Activated B cell treated with CpG ODN at 0.5 μM for 24 hours (primary cell): Measurements from ENCODE around the gene TRMT44. TPM values are rescaled to one million over a fixed set of nuclear protein-coding genes. Genes with fewer than 3 reads are reported as not detected.

Experiments
- ATAC-seq: fragments of 200-7000 bp; cut with Tn5 transposase; one replicate; pipeline ENCODE4 v1.10.0; 2021; ENCODE audit warnings: low read depth, mild to moderate bottlenecking, moderate library complexity
- CTCF ChIA-PET: fragments of 350-600 bp; sonication (Branson Sonifier 250); formaldehyde crosslinking; loops from one replicate; lab custom pipeline; 2021; ENCODE audit warnings: antibody characterized with exemption; lab: Charles Lee
- POLR2A ChIA-PET: fragments of 350-600 bp; sonication (Branson Sonifier 250); formaldehyde crosslinking; loops from one replicate; lab custom pipeline; 2021; ENCODE audit warnings: antibody characterized with exemption; lab: Charles Lee
- DNase-seq: peaks from one replicate; pipeline ENCODE4 v3.0.0; 2022
- H3K27ac Mint-ChIP-seq: one replicate; pipeline ENCODE4 v1.8.0; 2020; ENCODE audit warnings: mixed read lengths
- H3K27me3 Mint-ChIP-seq: one replicate; pipeline ENCODE4 v1.8.0; 2021; ENCODE audit warnings: mixed read lengths
- H3K36me3 Mint-ChIP-seq: one replicate; pipeline ENCODE4 v1.8.0; 2021; ENCODE audit warnings: low read depth, mixed read lengths
- H3K4me1 Mint-ChIP-seq: one replicate; pipeline ENCODE4 v1.8.0; 2021; ENCODE audit warnings: mixed read lengths
- H3K4me3 Mint-ChIP-seq: one replicate; pipeline ENCODE4 v1.8.0; 2020; ENCODE audit warnings: mild to moderate bottlenecking, mixed read lengths
- H3K9me3 Mint-ChIP-seq: one replicate; pipeline ENCODE4 v1.8.0; 2020; ENCODE audit warnings: mixed read lengths
- CTCF ChIP-seq: fragments of 200-600 bp; IDR thresholded peaks from one replicate; pipeline ENCODE4 v1.8.0; 2022; ENCODE audit warnings: antibody characterized with exemption, mild to moderate bottlenecking
- intact Hi-C: fragments of 100-400 bp; cut with micrococcal nuclease; formaldehyde crosslinking; loops from one replicate; pipeline ENCODE4 v1.15.1; 2024
- total RNA-seq: library from RNA; stranded (reverse); gene quantifications from 2 replicates; pipeline ENCODE4 v1.2.3, GENCODE V29; 2022

Gene TRMT44
- total RNA-seq, 1 donor from 2014 or later = 33.8 TPM

- intact Hi-C loops = no loop called here
- Mint-ChIP-seq H3K4me1 (no peaks in the 10 kb centered on the region), H3K9me3 (peaks cover 15% of the 10 kb centered on the region), H3K4me3 (no peak overlapping the region), H3K36me3 (no peaks in the 10 kb centered on the region), H3K27me3 (no peaks in the 10 kb centered on the region), H3K27ac (no peak overlapping the region)
- ATAC-seq (no peak), DNase-seq (no peak)
- ChIA-PET CTCF (no interaction called here), POLR2A (no interaction called here)
- TF ChIP-seq CTCF = no peak
These were observed 75.5 kb downstream of the TRMT44 start for GRCh38 chr4:8516061-8516573.

DNA sequence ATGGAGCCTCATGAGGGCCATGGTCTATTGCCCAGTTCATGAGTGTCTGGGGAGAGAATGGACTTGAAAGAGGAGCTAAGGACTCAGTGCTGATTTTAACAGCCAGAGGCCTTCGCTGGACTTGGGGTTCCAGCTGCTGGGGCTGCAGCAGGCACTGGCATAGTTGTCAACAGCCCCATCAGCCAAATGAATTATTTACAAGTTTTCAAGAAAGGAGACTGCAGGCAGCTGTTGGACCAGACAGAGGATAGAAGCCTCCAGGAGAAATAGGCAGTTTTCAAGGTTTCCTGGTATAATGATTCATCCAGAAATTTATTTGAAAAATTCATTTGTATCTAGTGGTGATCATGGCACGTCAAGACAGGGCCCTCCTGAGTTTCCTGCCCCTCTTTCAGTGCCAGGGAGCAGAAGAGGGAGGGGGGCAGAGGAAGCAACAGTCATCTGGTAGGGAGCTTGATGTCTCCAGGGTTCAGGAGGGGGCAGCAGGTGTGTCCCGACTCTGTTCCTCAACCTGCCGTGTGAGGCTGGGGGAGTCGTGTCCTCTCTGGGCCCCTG lies 76.5 kb downstream of the TRMT44 start:
- Mint-ChIP-seq H3K27me3 (no peaks in the 10 kb centered on the region), H3K4me3 (no peak overlapping the region), H3K9me3 (peaks cover 16% of the 10 kb centered on the region), H3K36me3 (no peaks in the 10 kb centered on the region), H3K27ac (no peak overlapping the region), H3K4me1 (no peaks in the 10 kb centered on the region)
- POLR2A ChIA-PET = no interaction called here
- DNase-seq (no peak), ATAC-seq (no peak)
- intact Hi-C loops = no loop called here
- CTCF ChIA-PET = no interaction called here
- no peak for TF ChIP-seq CTCF

DNA sequence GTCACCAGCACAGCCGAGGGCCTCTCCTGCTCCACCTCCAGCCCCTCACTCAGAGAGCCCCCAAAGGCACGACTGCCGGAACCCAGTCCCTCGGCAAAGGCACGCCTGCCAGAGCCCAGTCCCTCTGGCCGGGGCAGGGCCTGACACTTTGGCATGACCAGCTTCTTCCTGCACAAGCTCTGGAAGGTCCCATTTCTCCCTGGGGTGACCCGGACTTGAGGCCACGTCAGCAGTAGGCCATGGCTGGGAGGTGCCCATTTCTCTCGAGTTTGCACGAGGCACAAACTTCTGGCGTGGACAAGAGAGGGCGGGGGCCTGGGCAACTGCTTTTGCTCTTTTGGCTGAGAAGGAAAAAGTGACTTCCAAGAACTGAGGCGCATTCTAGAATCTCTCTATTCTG lies 77.4 kb downstream of the TRMT44 start:
- Mint-ChIP-seq H3K4me1 (no peaks in the 10 kb centered on the region), H3K9me3 (peaks cover 13% of the 10 kb centered on the region), H3K27me3 (no peaks in the 10 kb centered on the region), H3K27ac (no peak overlapping the region), H3K4me3 (no peak overlapping the region), H3K36me3 (no peaks in the 10 kb centered on the region)
- POLR2A ChIA-PET = no interaction called here
- CTCF ChIA-PET = no interaction called here
- DNase-seq = no peak
- ATAC-seq = no peak
- intact Hi-C loops = no loop called here
- TF ChIP-seq CTCF = no peak

- Mint-ChIP-seq H3K9me3 (peaks cover 11% of the 10 kb centered on the region), H3K27me3 (no peaks in the 10 kb centered on the region), H3K27ac (no peak overlapping the region), H3K4me1 (no peaks in the 10 kb centered on the region), H3K4me3 (no peak overlapping the region), H3K36me3 (no peaks in the 10 kb centered on the region)
- no peak for TF ChIP-seq CTCF
- ATAC-seq (no peak), DNase-seq (no peak)
- intact Hi-C loops = no loop called here
- ChIA-PET POLR2A (interaction anchor here (0.7 kb wide), 1 partner anchor 837 kb away, joined by 3 read pairs; no protein-coding TSS in a partner anchor), CTCF (no interaction called here)
These were observed 81.9 kb downstream of the TRMT44 start for GRCh38 chr4:8522160-8523120.

DNA sequence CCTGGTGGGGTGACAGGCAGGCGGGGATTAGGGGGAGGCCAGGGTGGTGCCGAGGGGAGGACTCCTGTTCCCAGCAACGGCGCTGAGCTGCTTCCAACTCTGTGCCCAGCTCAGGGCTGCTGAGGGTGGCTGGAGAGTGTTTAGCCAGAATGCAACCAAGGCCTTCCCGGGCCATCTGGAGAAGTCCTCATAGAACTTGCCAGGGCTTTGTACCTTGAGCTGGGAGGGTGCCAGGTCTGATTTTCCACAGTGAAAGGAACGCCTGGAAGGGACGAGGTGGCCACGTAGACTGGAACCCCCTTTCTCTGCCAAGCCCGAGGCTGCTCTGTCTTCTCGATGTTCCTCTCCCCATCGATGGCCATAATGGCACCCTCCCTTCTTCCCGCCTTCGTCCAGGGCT lies 82.6 kb downstream of the TRMT44 start:
- Mint-ChIP-seq H3K27ac (no peak overlapping the region), H3K27me3 (no peaks in the 10 kb centered on the region), H3K4me1 (no peaks in the 10 kb centered on the region), H3K4me3 (no peak overlapping the region), H3K9me3 (peaks cover 11% of the 10 kb centered on the region), H3K36me3 (no peaks in the 10 kb centered on the region)
- DNase-seq (no peak), ATAC-seq (no peak)
- CTCF ChIA-PET = no interaction called here
- TF ChIP-seq CTCF = no peak
- intact Hi-C loops = no loop called here
- POLR2A ChIA-PET = no interaction called here
